ENCODE measurements around the gene TIAL1.
A peak's percentile ranks its signal among the peaks of the same experiment; 100 is the strongest.

Gene TIAL1

GRCh38 chr10:119555178-119555784, 41.5 kb downstream of the TIAL1 start:
- DNase-seq (ENCODE audit: low read depth in 1 of 2, low spot score in 1 of 2) = no peak
- in situ Hi-C loops (cut with HindIII; ENCODE audit: low pct_unique_long_range_greater_than_20kb, low sequenced_read_pairs) = no loop called here

GRCh38 chr10:119550827-119551226, 45.9 kb downstream of the TIAL1 start:
- in situ Hi-C loops (cut with HindIII; ENCODE audit: low pct_unique_long_range_greater_than_20kb, low sequenced_read_pairs) = no loop called here
- TF ChIP-seq JUND (IDR thresholded peaks at IDR 0.05; ENCODE audit: low read depth) = no peak
- DNase-seq (ENCODE audit: low read depth in 1 of 2, low spot score in 1 of 2) = no peak

More at GRCh38 chr10:119555178-119555784, 41.5 kb downstream of the TIAL1 start:
- TF ChIP-seq JUND (IDR thresholded peaks at IDR 0.05; ENCODE audit: low read depth) = no peak

- DNase-seq (ENCODE audit: low read depth in 1 of 2, low spot score in 1 of 2) = no peak
- no peak for TF ChIP-seq JUND (IDR thresholded peaks at IDR 0.05; ENCODE audit: low read depth)
- in situ Hi-C loops (cut with HindIII; ENCODE audit: low pct_unique_long_range_greater_than_20kb, low sequenced_read_pairs) = no loop called here
Measured at GRCh38 chr10:119549247-119549999, 47.3 kb downstream of the TIAL1 start.

- TF ChIP-seq JUND (IDR thresholded peaks at IDR 0.05; ENCODE audit: low read depth) = no peak
- in situ Hi-C loops (cut with HindIII; ENCODE audit: low pct_unique_long_range_greater_than_20kb, low sequenced_read_pairs) = no loop called here
- peak in 1 of 2 experiments; percentile 23 for DNase-seq (ENCODE audit: low read depth in 1 of 2, low spot score in 1 of 2)
Measured at GRCh38 chr10:119546009-119546408, 50.8 kb downstream of the TIAL1 start.

GRCh38 chr10:119545310-119545709, 51.5 kb downstream of the TIAL1 start:
- DNase-seq (ENCODE audit: low read depth in 1 of 2, low spot score in 1 of 2) = no peak
- TF ChIP-seq JUND (IDR thresholded peaks at IDR 0.05; ENCODE audit: low read depth) = no peak
- in situ Hi-C loops (cut with HindIII; ENCODE audit: low pct_unique_long_range_greater_than_20kb, low sequenced_read_pairs) = no loop called here

GRCh38 chr10:119543814-119544642, 52.7 kb downstream of the TIAL1 start:
- no peak for DNase-seq (ENCODE audit: low read depth in 1 of 2, low spot score in 1 of 2)
- in situ Hi-C loops (cut with HindIII; ENCODE audit: low pct_unique_long_range_greater_than_20kb, low sequenced_read_pairs) = no loop called here
- no peak for TF ChIP-seq JUND (IDR thresholded peaks at IDR 0.05; ENCODE audit: low read depth)

GRCh38 chr10:119542988-119543813, 53.6 kb downstream of the TIAL1 start:
- in situ Hi-C loops (cut with HindIII; ENCODE audit: low pct_unique_long_range_greater_than_20kb, low sequenced_read_pairs) = no loop called here
- peak; percentile 32 to 48 for DNase-seq (ENCODE audit: low read depth in 1 of 2, low spot score in 1 of 2)
- no peak for TF ChIP-seq JUND (IDR thresholded peaks at IDR 0.05; ENCODE audit: low read depth)

- peak; percentile 59 to 89 for DNase-seq (ENCODE audit: low read depth in 1 of 2, low spot score in 1 of 2)
- in situ Hi-C loops (cut with HindIII; ENCODE audit: low pct_unique_long_range_greater_than_20kb, low sequenced_read_pairs) = no loop called here
- TF ChIP-seq JUND (IDR thresholded peaks at IDR 0.05; ENCODE audit: low read depth) = no peak
Measured at GRCh38 chr10:119542357-119542987, 54.3 kb downstream of the TIAL1 start, which contains the start of gene RGS10. TSS of gene RGS10 (minus strand) at chr10:119542719. CDS start at chr10:119542638, 81 bp downstream.

GRCh38 chr10:119541459-119542356, 55.1 kb downstream of the TIAL1 start:
- TF ChIP-seq JUND (IDR thresholded peaks at IDR 0.05; ENCODE audit: low read depth) = no peak
- in situ Hi-C loops (cut with HindIII; ENCODE audit: low pct_unique_long_range_greater_than_20kb, low sequenced_read_pairs) = no loop called here
- peak; percentile 27 to 35 for DNase-seq (ENCODE audit: low read depth in 1 of 2, low spot score in 1 of 2)

GRCh38 chr10:119541046-119541445, 55.7 kb downstream of the TIAL1 start:
- in situ Hi-C loops (cut with HindIII; ENCODE audit: low pct_unique_long_range_greater_than_20kb, low sequenced_read_pairs) = no loop called here

GRCh38 chr10:119540038-119540437, 56.7 kb downstream of the TIAL1 start:
- in situ Hi-C loops (cut with HindIII; ENCODE audit: low pct_unique_long_range_greater_than_20kb, low sequenced_read_pairs) = no loop called here
- no peak for DNase-seq (ENCODE audit: low read depth in 1 of 2, low spot score in 1 of 2)
- no peak for TF ChIP-seq JUND (IDR thresholded peaks at IDR 0.05; ENCODE audit: low read depth)

More at GRCh38 chr10:119541046-119541445, 55.7 kb downstream of the TIAL1 start:
- DNase-seq (ENCODE audit: low read depth in 1 of 2, low spot score in 1 of 2) = no peak
- no peak for TF ChIP-seq JUND (IDR thresholded peaks at IDR 0.05; ENCODE audit: low read depth)
